Duodenal mucosa (tissue), 2 donors: Measurements from ENCODE around the gene FOLR3.
"Not testable (repeated sequence)": the region's sequence is repeated elsewhere in the genome, so short reads cannot be mapped to it uniquely, and the experiment has no call there.

Source experiments
- H3K27ac ChIP-seq: one replicate; pipeline ENCODE4 v1.7.0; 2013; ENCODE audit warnings: low read depth, low read length
- H3K27me3 ChIP-seq, 2 donors: one replicate each; pipeline ENCODE4 v1.7.0; 2013; ENCODE audit warnings: low read length in 2 of 2, control low read depth in 1 of 2; ENCODE audit not compliant: insufficient read depth in 2 of 2, control insufficient read depth in 1 of 2
- H3K36me3 ChIP-seq, 2 donors: one replicate each; pipeline ENCODE4 v1.7.0; 2013; ENCODE audit warnings: low read length in 2 of 2, control low read depth in 1 of 2; ENCODE audit not compliant: insufficient read depth in 2 of 2, control insufficient read depth in 1 of 2
- H3K4me1 ChIP-seq, 2 donors: one replicate each; pipeline ENCODE4 v1.7.0; 2013; ENCODE audit warnings: low read length in 2 of 2, control low read depth in 1 of 2; ENCODE audit not compliant: insufficient read depth in 2 of 2, control insufficient read depth in 1 of 2
- H3K4me3 ChIP-seq, 2 donors: one replicate each; pipeline ENCODE4 v1.7.0; 2013; ENCODE audit warnings: low read length in 2 of 2, low read depth in 1 of 2
- H3K9ac ChIP-seq, 2 donors: one replicate each; pipeline ENCODE4 v1.7.0; 2013; ENCODE audit warnings: low read length in 2 of 2, low read depth in 1 of 2
- H3K9me3 ChIP-seq, 2 donors: one replicate each; pipeline ENCODE4 v1.7.0; 2013; ENCODE audit warnings: low read length in 2 of 2, control low read depth in 1 of 2; ENCODE audit not compliant: control insufficient read depth in 1 of 2

The FOLR3 gene

GRCh38 chr11:72135473-72135872 lies at the start of gene FOLR3:
Gene FOLR3, plus strand, starts transcription at chr11:72135725. Its CDS starts 228 bp downstream, at chr11:72135953.
- not testable (repeated sequence) for H3K27ac ChIP-seq, H3K36me3 ChIP-seq, H3K9me3 ChIP-seq, H3K9ac ChIP-seq, H3K4me3 ChIP-seq, H3K4me1 ChIP-seq, H3K27me3 ChIP-seq

GRCh38 chr11:72088076-72088808 lies 47.3 kb upstream of the FOLR3 start:
- Histone ChIP-seq H3K9ac (no peak overlapping the region), H3K36me3 (peaks cover 9 to 19% of the 10 kb centered on the region in 2 donors), H3K9me3 (no peaks in the 10 kb centered on the region), H3K27ac (no peak overlapping the region), H3K4me3 (no peak overlapping the region), H3K4me1 (peaks cover 4 to 19% of the 10 kb centered on the region in 2 donors), H3K27me3 (no peaks in the 10 kb centered on the region)

- Histone ChIP-seq H3K9me3 (no peaks in the 10 kb centered on the region), H3K4me3 (no peak overlapping the region), H3K4me1 (peaks cover 4 to 19% of the 10 kb centered on the region in 2 donors), H3K36me3 (peaks cover 19 to 34% of the 10 kb centered on the region in 2 donors), H3K9ac (peak overlapping the region in 1 of 2 donors; percentile 22), H3K27ac (no peak overlapping the region), H3K27me3 (no peaks in the 10 kb centered on the region)
Measured at GRCh38 chr11:72091292-72091691, 44.2 kb upstream of the FOLR3 start.

- Histone ChIP-seq H3K4me3 (no peak overlapping the region), H3K9ac (no peak overlapping the region), H3K9me3 (no peaks in the 10 kb centered on the region), H3K4me1 (peaks cover 33 to 36% of the 10 kb centered on the region in 2 donors), H3K27ac (no peak overlapping the region), H3K36me3 (peaks cover 32 to 63% of the 10 kb centered on the region in 2 donors), H3K27me3 (no peaks in the 10 kb centered on the region)
Measured at GRCh38 chr11:72098741-72099140, 36.8 kb upstream of the FOLR3 start.

- Histone ChIP-seq H3K9ac (no peak overlapping the region), H3K9me3 (no peaks in the 10 kb centered on the region), H3K4me1 (peaks cover 35 to 40% of the 10 kb centered on the region in 2 donors), H3K4me3 (no peak overlapping the region), H3K36me3 (peaks cover 30 to 54% of the 10 kb centered on the region in 2 donors), H3K27ac (no peak overlapping the region), H3K27me3 (no peaks in the 10 kb centered on the region)
Measured at GRCh38 chr11:72100009-72100408, 35.5 kb upstream of the FOLR3 start.

- Histone ChIP-seq H3K27me3 (no peaks in the 10 kb centered on the region), H3K9me3 (no peaks in the 10 kb centered on the region), H3K4me1 (peaks cover 35 to 40% of the 10 kb centered on the region in 2 donors), H3K4me3 (no peak overlapping the region), H3K9ac (no peak overlapping the region), H3K27ac (no peak overlapping the region), H3K36me3 (peaks cover 26 to 50% of the 10 kb centered on the region in 2 donors)
Measured at GRCh38 chr11:72100462-72100861, 35.1 kb upstream of the FOLR3 start.

- H3K9me3 ChIP-seq = no peaks in the 10 kb centered on the region
- peak overlapping the region; percentile 91 to 99 for H3K9ac ChIP-seq
- peaks cover 23 to 40% of the 10 kb centered on the region in 2 donors for H3K36me3 ChIP-seq
- H3K27me3 ChIP-seq = no peaks in the 10 kb centered on the region
- H3K4me1 ChIP-seq = peaks cover 35 to 40% of the 10 kb centered on the region in 2 donors
- H3K27ac ChIP-seq = no peak overlapping the region
- peak overlapping the region; percentile 91 to 93 for H3K4me3 ChIP-seq
Measured at GRCh38 chr11:72102162-72102561, 33.4 kb upstream of the FOLR3 start.

- Histone ChIP-seq H3K27me3 (no peaks in the 10 kb centered on the region), H3K4me1 (peaks cover 35 to 40% of the 10 kb centered on the region in 2 donors), H3K4me3 (peak overlapping the region; percentile 91 to 93), H3K36me3 (peaks cover 19 to 40% of the 10 kb centered on the region in 2 donors), H3K9ac (peak overlapping the region; percentile 91 to 99), H3K27ac (peak overlapping the region; percentile 91), H3K9me3 (no peaks in the 10 kb centered on the region)
Measured at GRCh38 chr11:72102631-72102945, 32.9 kb upstream of the FOLR3 start.

- peak within 1 kb of the TSS; percentile 91 to 99 for H3K9ac ChIP-seq
- peak within 1 kb of the TSS; percentile 91 for H3K27ac ChIP-seq
- no peaks in the 10 kb centered on the region for H3K9me3 ChIP-seq
- H3K27me3 ChIP-seq = no peaks in the 10 kb centered on the region
- peak within 1 kb of the TSS; percentile 91 to 93 for H3K4me3 ChIP-seq
- H3K36me3 ChIP-seq = peaks cover 13 to 36% of the 10 kb centered on the region in 2 donors
- peaks cover 35 to 40% of the 10 kb centered on the region in 2 donors for H3K4me1 ChIP-seq
Measured at GRCh38 chr11:72102946-72103753, 32.4 kb upstream of the FOLR3 start, which contains the start of gene LAMTOR1. Gene LAMTOR1, minus strand, starts transcription at chr11:72103297. Its CDS starts 73 bp downstream, at chr11:72103224.

GRCh38 chr11:72103754-72104167 lies 31.8 kb upstream of the FOLR3 start:
- H3K27ac ChIP-seq = peak overlapping the region; percentile 75
- H3K36me3 ChIP-seq = peaks cover 7 to 35% of the 10 kb centered on the region in 2 donors
- H3K4me3 ChIP-seq = peak overlapping the region; percentile 68 to 71
- peak overlapping the region; percentile 36 to 73 for H3K9ac ChIP-seq
- peaks cover 35 to 40% of the 10 kb centered on the region in 2 donors for H3K4me1 ChIP-seq
- no peaks in the 10 kb centered on the region for H3K27me3 ChIP-seq
- H3K9me3 ChIP-seq = no peaks in the 10 kb centered on the region
